AG04450 (cell line): ENCODE data around the gene UBL5. TPM values are rescaled to one million over a fixed set of nuclear protein-coding genes. Genes with fewer than 3 reads are reported as not detected.
"Not testable (repeated sequence)": the region's sequence is repeated elsewhere in the genome, so short reads cannot be mapped to it uniquely, and the experiment has no call there.

ENCODE experiments used
- CTCF ChIA-PET: fragments of 300-600, 350-600 bp; formaldehyde crosslinking; extraction: SDS; loops from one replicate; lab custom pipeline; 2022; ENCODE audit warnings: antibody characterized with exemption, inconsistent platforms; lab: Charles Lee
- POLR2A ChIA-PET: fragments of 350-600 bp; formaldehyde crosslinking; extraction: SDS; loops from one replicate; lab custom pipeline; 2021; ENCODE audit warnings: antibody characterized with exemption, inconsistent platforms; lab: Yijun Ruan, JAX
- DNase-seq: peaks from one replicate; pipeline ENCODE4 v3.0.0-alpha.2; 2011; ENCODE audit warnings: low read depth, low spot score
- H3K27ac ChIP-seq: one replicate; pipeline ENCODE4 v1.5.1; 2012; ENCODE audit warnings: low read depth, low read length, control low read depth
- H3K27me3 ChIP-seq: one replicate; pipeline ENCODE4 v1.6.0; 2012; ENCODE audit warnings: low read length; ENCODE audit not compliant: control insufficient read depth, insufficient read depth
- H3K4me3 ChIP-seq: 2 replicates; pipeline ENCODE4 v1.5.1; 2011; ENCODE audit warnings: mild to moderate bottlenecking, low read depth, low read length, control low read depth
- H3K9me3 ChIP-seq: 2 replicates; pipeline ENCODE4 v1.5.1; 2012; ENCODE audit warnings: low read length; ENCODE audit not compliant: control insufficient read depth, insufficient read depth
- CTCF ChIP-seq: IDR thresholded peaks from 2 replicates; pipeline ENCODE4 v1.5.1; 2011; ENCODE audit warnings: low read depth, low read length, control low read depth, inconsistent platforms
- polyA minus RNA-seq: library from RNA; depleted of rRNA, polyadenylated mRNA; stranded (reverse); fragments of >200 nt; gene quantifications from 2 replicates; pipeline ENCODE4 v1.2.3, GENCODE V29; 2011; rRNA and poly(A)+ RNA removed
- polyA plus RNA-seq: library from polyadenylated mRNA; depleted of rRNA; stranded (reverse); fragments of >200 nt; gene quantifications from 2 replicates; pipeline ENCODE4 v1.2.3, GENCODE V29; 2011; rRNA removed

Gene UBL5
- polyA plus RNA-seq (591 and 734 TPM in 2 replicates), polyA minus RNA-seq (75.3 and 86.5 TPM in 2 replicates)

GRCh38 chr19:9827289-9828238 lies at the start of gene UBL5:
UBL5 (plus strand) TSS chr19:9827918; CDS start chr19:9828338, 420 bp downstream.
- TF ChIP-seq CTCF = no peak
- Histone ChIP-seq H3K27me3 (no peaks in the 10 kb centered on the region), H3K9me3 (no peaks in the 10 kb centered on the region; the same call in 1 of the 2 replicates), H3K4me3 (peak within 1 kb of the TSS; percentile 95), H3K27ac (peak within 1 kb of the TSS; percentile 11)
- CTCF ChIA-PET = interaction anchor here (0.9 to 2.8 kb wide), 5 partner anchors 12 to 202 kb away, joined by 3 to 8 read pairs (median 3); no protein-coding TSS in a partner anchor
- POLR2A ChIA-PET = interaction anchor here (0.6 to 1.6 kb wide), 3 partner anchors 9 to 401 kb away, joined by 4 to 8 read pairs (median 8); partner anchors contain the start of gene FBXL12
- DNase-seq = no peak

GRCh38 chr19:9782338-9782737 lies 45.4 kb upstream of the UBL5 start:
- Histone ChIP-seq H3K4me3 (no peak overlapping the region), H3K27ac (no peak overlapping the region), H3K9me3 (peaks cover 14% of the 10 kb centered on the region), H3K27me3 (no peaks in the 10 kb centered on the region)
- CTCF ChIA-PET = interaction anchor here (1.0 kb wide), 1 partner anchor 157 kb away, joined by 4 read pairs; no protein-coding TSS in a partner anchor
- no peak for DNase-seq
- no peak for TF ChIP-seq CTCF
- POLR2A ChIA-PET = no interaction called here

GRCh38 chr19:9784163-9784496 lies 43.6 kb upstream of the UBL5 start:
- H3K4me3 ChIP-seq, CTCF ChIA-PET, H3K27me3 ChIP-seq, POLR2A ChIA-PET, H3K9me3 ChIP-seq, H3K27ac ChIP-seq, DNase-seq: not testable (repeated sequence)

- TF ChIP-seq CTCF = no peak
- peak overlapping the region; percentile 91 for H3K27ac ChIP-seq
- CTCF ChIA-PET = interaction anchor here (0.6 kb wide), 1 partner anchor 142 kb away, joined by 4 read pairs; no protein-coding TSS in a partner anchor
- peak overlapping the region; percentile 85 for H3K4me3 ChIP-seq
- H3K27me3 ChIP-seq = no peaks in the 10 kb centered on the region
- H3K9me3 ChIP-seq = peaks cover 7% of the 10 kb centered on the region; the same call in 1 of the 2 replicates
- DNase-seq = peak; percentile 91
- POLR2A ChIA-PET = interaction anchor here (0.7 to 0.9 kb wide), 3 partner anchors 17 to 326 kb away, joined by 4 to 13 read pairs (median 10); partner anchors contain the start of gene ZNF846
Observed at GRCh38 chr19:9785367-9786331, 42.1 kb upstream of the UBL5 start.

GRCh38 chr19:9786342-9786741 lies 41.4 kb upstream of the UBL5 start:
- H3K9me3 ChIP-seq = peaks cover 7% of the 10 kb centered on the region; the same call in 1 of the 2 replicates
- POLR2A ChIA-PET = no interaction called here
- H3K27ac ChIP-seq = peak overlapping the region; percentile 91
- peak overlapping the region; percentile 85 for H3K4me3 ChIP-seq
- DNase-seq = no peak
- H3K27me3 ChIP-seq = no peaks in the 10 kb centered on the region
- no peak for TF ChIP-seq CTCF
- CTCF ChIA-PET = no interaction called here
